Fibroblast of peridontal ligament (primary cell): ENCODE measurements around the gene NETO2.
"Not testable (repeated sequence)": the region's sequence is repeated elsewhere in the genome, so short reads cannot be mapped to it uniquely, and the experiment has no call there.

ENCODE experiments used
- DNase-seq: peaks from one replicate; pipeline ENCODE4 v3.0.0-alpha.2; 2010; ENCODE audit errors: extremely low read depth

NETO2 gene

GRCh38 chr16:47065766-47066688, 77.7 kb downstream of the NETO2 start:
- DNase-seq = no peak

- DNase-seq = no peak
These were observed 79.0 kb downstream of the NETO2 start for GRCh38 chr16:47064775-47065174.

- no peak for DNase-seq
These were observed 80.6 kb downstream of the NETO2 start for GRCh38 chr16:47063011-47063724.

GRCh38 chr16:47061204-47061603, 82.5 kb downstream of the NETO2 start:
- DNase-seq = no peak

- no peak for DNase-seq
These were observed 83.1 kb downstream of the NETO2 start for GRCh38 chr16:47060596-47060995.

- DNase-seq = no peak
These were observed 83.8 kb downstream of the NETO2 start for GRCh38 chr16:47059991-47060390.

- not testable (repeated sequence) for DNase-seq
These were observed 84.6 kb downstream of the NETO2 start for GRCh38 chr16:47059130-47059529.

- DNase-seq = no peak
These were observed 85.3 kb downstream of the NETO2 start for GRCh38 chr16:47058295-47059086.

GRCh38 chr16:47057630-47057993, 86.1 kb downstream of the NETO2 start:
- DNase-seq = no peak

GRCh38 chr16:47056688-47057629, 86.8 kb downstream of the NETO2 start:
- DNase-seq = no peak

GRCh38 chr16:47056061-47056460, 87.7 kb downstream of the NETO2 start:
- not testable (repeated sequence) for DNase-seq

GRCh38 chr16:47055136-47055885, 88.4 kb downstream of the NETO2 start:
- DNase-seq = no peak

GRCh38 chr16:47054306-47054705, 89.4 kb downstream of the NETO2 start:
- no peak for DNase-seq

GRCh38 chr16:47053895-47054294, 89.8 kb downstream of the NETO2 start:
- DNase-seq = no peak

- DNase-seq = no peak
These were observed 90.8 kb downstream of the NETO2 start for GRCh38 chr16:47052666-47053640.

GRCh38 chr16:47051031-47051430, 92.7 kb downstream of the NETO2 start:
- DNase-seq = no peak

- DNase-seq = no peak
These were observed 93.7 kb downstream of the NETO2 start for GRCh38 chr16:47049901-47050583.

GRCh38 chr16:47047524-47048203, 96.1 kb downstream of the NETO2 start:
- DNase-seq = no peak
